PC-3 (cell line): ENCODE data around the gene LRRC37B.

Experiments used
- CTCF ChIP-seq: fragments of 300-600 bp; sonication (generic); conservative IDR thresholded peaks from 2 replicates; pipeline ENCODE4 v1.5.1; 2017; ENCODE audit warnings: antibody characterized with exemption, low read depth, mild to moderate bottlenecking, low read length
- EZH2 ChIP-seq: fragments of 300-600 bp; sonication (generic); IDR thresholded peaks from one replicate; pipeline ENCODE4 v1.6.1; 2017; ENCODE audit warnings: antibody characterized with exemption, mild to moderate bottlenecking, low read length; ENCODE audit not compliant: unreplicated experiment

GRCh38 chr17:32015245-32016013 is 8.2 kb downstream of the LRRC37B start:
- TF ChIP-seq EZH2 (no peak), CTCF (no peak)
